Body of pancreas (tissue), 4 donors: Measurements from ENCODE around the gene MSL1. TPM values are rescaled to one million over a fixed set of nuclear protein-coding genes. Genes with fewer than 3 reads are reported as not detected.

Experiments used
- microRNA-seq, 2 donors: library from miRNA; unstranded; fragments of <30 nt; microRNA quantifications; one replicate each; pipeline ENCODE4, GENCODE V29; 2016; ENCODE audit warnings: borderline number of aligned reads in 2 of 2, borderline replicate concordance in 2 of 2
- total RNA-seq, 2 donors: library from RNA; depleted of rRNA; stranded (reverse); fragments of >200 nt; gene quantifications; one replicate each; pipeline ENCODE4 v1.1.0, GENCODE V29; 2016

The MSL1 gene
- total RNA-seq, 2 donors from 2014 or later, result 75.5 to 157 TPM

Small RNA genes within 50 kb of the gene (microRNA-seq; reads per million reads assigned to microRNA genes)
- 0.93 to 1.3 reads per million in 2 donors for gene MIR6866

Other genes starting within 250 kb of the MSL1 start
- 10 to 100 TPM; 16.3 to 18.5 TPM for gene GSDMB, start 203.3 kb upstream of the MSL1 start, total RNA-seq
- gene ORMDL3, start 194.4 kb upstream of the MSL1 start, total RNA-seq, result 10 to 100 TPM; 65.6 to 91.0 TPM
- not detected for gene LRRC3C, start 194.2 kb upstream of the MSL1 start, total RNA-seq
- 1 to 10 TPM in 1 of 2 donors, not detected in 1; 3.4 TPM for gene GSDMA, start 159.0 kb upstream of the MSL1 start, total RNA-seq
- 10 to 100 TPM; 39.6 to 40.2 TPM for gene PSMD3, start 141.2 kb upstream of the MSL1 start, total RNA-seq
- 1 to 10 TPM in 1 of 2 donors, under 1 TPM in 1; 0.78 to 1.6 TPM for gene CSF3, start 106.5 kb upstream of the MSL1 start, total RNA-seq
- gene MED24, start 67.6 kb upstream of the MSL1 start, total RNA-seq, result 10 to 100 TPM; 34.9 to 38.7 TPM
- gene THRA, start 59.0 kb upstream of the MSL1 start, total RNA-seq, result 10 to 100 TPM; 37.9 to 61.6 TPM
- 1 to 10 TPM; 2.3 to 5.9 TPM for gene NR1D1, start 21.4 kb upstream of the MSL1 start, total RNA-seq
- gene CASC3, start 18.6 kb downstream of the MSL1 start, total RNA-seq, result 10 to 100 TPM; 51.7 to 59.4 TPM
- gene RAPGEFL1, start 55.5 kb downstream of the MSL1 start, total RNA-seq, result 1 to 10 TPM; 7.0 to 7.3 TPM
- 1 to 10 TPM; 4.9 to 7.5 TPM for gene WIPF2, start 97.3 kb downstream of the MSL1 start, total RNA-seq
- gene CDC6, start 165.9 kb downstream of the MSL1 start, total RNA-seq, result under 1 TPM; 0.66 to 0.78 TPM
- 10 to 100 TPM; 11.4 to 13.8 TPM for gene RARA, start 187.2 kb downstream of the MSL1 start, total RNA-seq
- gene GJD3, start 242.8 kb downstream of the MSL1 start, total RNA-seq, result 1 to 10 TPM in 1 of 2 donors, not detected in 1; 1.3 TPM